AG04450 (cell line): Measurements from ENCODE around the gene STRBP. TPM values are rescaled to one million over a fixed set of nuclear protein-coding genes. Genes with fewer than 3 reads are reported as not detected.

ENCODE experiments used
- CTCF ChIA-PET: fragments of 300-600, 350-600 bp; formaldehyde crosslinking; extraction: SDS; loops from one replicate; lab custom pipeline; 2022; ENCODE audit warnings: antibody characterized with exemption, inconsistent platforms; lab: Charles Lee
- POLR2A ChIA-PET: fragments of 350-600 bp; formaldehyde crosslinking; extraction: SDS; loops from one replicate; lab custom pipeline; 2021; ENCODE audit warnings: antibody characterized with exemption, inconsistent platforms; lab: Yijun Ruan, JAX
- DNase-seq: peaks from one replicate; pipeline ENCODE4 v3.0.0-alpha.2; 2011; ENCODE audit warnings: low read depth, low spot score
- H3K27ac ChIP-seq: one replicate; pipeline ENCODE4 v1.5.1; 2012; ENCODE audit warnings: low read depth, low read length, control low read depth
- H3K27me3 ChIP-seq: one replicate; pipeline ENCODE4 v1.6.0; 2012; ENCODE audit warnings: low read length; ENCODE audit not compliant: control insufficient read depth, insufficient read depth
- H3K4me3 ChIP-seq: 2 replicates; pipeline ENCODE4 v1.5.1; 2011; ENCODE audit warnings: mild to moderate bottlenecking, low read depth, low read length, control low read depth
- H3K9me3 ChIP-seq: 2 replicates; pipeline ENCODE4 v1.5.1; 2012; ENCODE audit warnings: low read length; ENCODE audit not compliant: control insufficient read depth, insufficient read depth
- CTCF ChIP-seq: IDR thresholded peaks from 2 replicates; pipeline ENCODE4 v1.5.1; 2011; ENCODE audit warnings: low read depth, low read length, control low read depth, inconsistent platforms
- polyA plus RNA-seq: library from polyadenylated mRNA; depleted of rRNA; stranded (reverse); fragments of >200 nt; gene quantifications from 2 replicates; pipeline ENCODE4 v1.2.3, GENCODE V29; 2011

The STRBP gene
- polyA plus RNA-seq, 1 experiment: 6.3 TPM

DNA sequence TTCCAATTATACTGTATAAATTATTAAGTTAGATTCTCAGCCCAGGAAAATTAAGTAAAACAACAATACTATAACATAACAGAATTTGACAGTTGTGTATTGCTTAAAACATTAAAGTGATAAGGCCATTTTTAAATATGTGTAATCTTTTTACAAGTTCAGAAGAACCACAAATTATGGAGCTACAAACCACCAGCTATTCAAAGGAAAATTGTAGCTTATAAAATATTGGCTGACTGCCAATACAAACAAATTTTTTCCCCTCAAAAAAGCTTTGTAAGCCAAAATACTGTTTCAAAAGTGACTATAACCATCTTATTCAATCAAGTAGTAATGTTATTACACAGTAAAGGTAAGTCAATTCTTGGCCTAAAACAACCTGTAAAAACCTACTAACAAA is 21.9 kb downstream of the STRBP start:
- TF ChIP-seq CTCF: no peak
- CTCF ChIA-PET: no interaction called here

GRCh38 chr9:123239726-123240125 is 28.7 kb downstream of the STRBP start:
- Histone ChIP-seq H3K4me3 (no peak overlapping the region), H3K9me3 (no peaks in the 10 kb centered on the region), H3K27me3 (no peaks in the 10 kb centered on the region), H3K27ac (no peak overlapping the region)
- TF ChIP-seq CTCF: no peak
- no peak for DNase-seq
- ChIA-PET CTCF (interaction anchor here (0.7 kb wide), 1 partner anchor 1002 kb away, joined by 3 read pairs; no protein-coding TSS in a partner anchor), POLR2A (no interaction called here)

More for the DNA sequence above, 21.9 kb downstream of the STRBP start:
- no peak overlapping the region for H3K4me3 ChIP-seq
- POLR2A ChIA-PET: no interaction called here
- H3K9me3 ChIP-seq: no peaks in the 10 kb centered on the region
- no peaks in the 10 kb centered on the region for H3K27me3 ChIP-seq
- no peak for DNase-seq
- H3K27ac ChIP-seq: no peak overlapping the region

GRCh38 chr9:123238365-123238764 is 30.0 kb downstream of the STRBP start:
- ChIA-PET POLR2A (no interaction called here), CTCF (interaction anchor here (2.0 kb wide), 1 partner anchor 13 kb away, joined by 7 read pairs; no protein-coding TSS in a partner anchor)
- no peak for TF ChIP-seq CTCF

GRCh38 chr9:123237220-123237619 is 31.2 kb downstream of the STRBP start:
- Histone ChIP-seq H3K4me3 (no peak overlapping the region), H3K27me3 (no peaks in the 10 kb centered on the region), H3K27ac (no peak overlapping the region), H3K9me3 (no peaks in the 10 kb centered on the region)
- no peak for TF ChIP-seq CTCF
- ChIA-PET POLR2A (no interaction called here), CTCF (interaction anchor here (0.7 to 2.0 kb wide), 2 partner anchors 12 to 155 kb away, joined by 5 to 7 read pairs; no protein-coding TSS in a partner anchor)
- no peak for DNase-seq

More at GRCh38 chr9:123238365-123238764, 30.0 kb downstream of the STRBP start:
- H3K4me3 ChIP-seq: no peak overlapping the region
- H3K27me3 ChIP-seq: no peaks in the 10 kb centered on the region
- H3K9me3 ChIP-seq: no peaks in the 10 kb centered on the region
- no peak for DNase-seq
- no peak overlapping the region for H3K27ac ChIP-seq

DNA sequence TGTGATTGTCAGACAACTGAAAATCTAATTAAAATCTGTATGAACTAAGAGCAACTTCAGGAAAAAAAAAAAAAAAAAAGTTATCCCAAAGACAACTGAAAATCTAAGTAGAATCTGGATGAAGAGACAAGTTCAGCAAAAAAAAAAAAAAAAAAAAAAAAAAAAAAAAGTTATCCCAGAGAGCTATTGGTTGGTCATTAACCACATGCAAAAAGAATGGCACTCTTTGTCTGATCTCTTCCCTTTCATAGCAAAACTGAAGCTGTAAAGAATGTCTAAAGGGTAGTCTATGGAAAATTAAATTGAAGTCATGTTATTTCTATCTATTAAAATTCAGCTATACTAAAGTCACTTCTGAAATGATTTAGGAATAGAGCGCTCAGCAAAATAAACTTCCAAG is 32.9 kb downstream of the STRBP start:
- ChIA-PET POLR2A (interaction anchor here (0.7 kb wide), 1 partner anchor 36 kb away, joined by 7 read pairs; no protein-coding TSS in a partner anchor), CTCF (interaction anchor here (0.6 to 1.5 kb wide), 3 partner anchors 10 to 379 kb away, joined by 3 to 5 read pairs (median 4); no protein-coding TSS in a partner anchor)
- no peak for DNase-seq
- H3K27me3 ChIP-seq: no peaks in the 10 kb centered on the region
- no peaks in the 10 kb centered on the region for H3K9me3 ChIP-seq
- H3K27ac ChIP-seq: no peak overlapping the region
- TF ChIP-seq CTCF: no peak
- H3K4me3 ChIP-seq: no peak overlapping the region
